ENCODE data around the gene MDFIC.

MDFIC gene

GRCh38 chr7:114949231-114949630 is 27.3 kb downstream of the MDFIC start:
- peak overlapping the region; percentile 50 for H3K4me2 ChIP-seq (ENCODE audit: low read depth, low read length)

GRCh38 chr7:114952296-114952695 is 30.4 kb downstream of the MDFIC start:
- Histone ChIP-seq H3K36me3 (replicated peaks; ENCODE audit: insufficient read depth, low read length) (no peaks in the 10 kb centered on the region), H3K9ac (ENCODE audit: low read length) (no peak overlapping the region), H3K4me3 (ENCODE audit: low read length) (no peak overlapping the region), H3K9me3 (replicated peaks; ENCODE audit: insufficient read depth, low read length) (no peaks in the 10 kb centered on the region), H3K27ac (ENCODE audit: low read length) (no peak overlapping the region), H3K9me2 (replicated peaks; ENCODE audit: insufficient read depth, low read length) (no peaks in the 10 kb centered on the region), H2AFZ (ENCODE audit: low read length) (no peak overlapping the region), H3K79me2 (ENCODE audit: low read length) (peaks cover 91% of the 10 kb centered on the region), H3F3A (ENCODE audit: insufficient read depth, low read length) (peaks cover 6% of the 10 kb centered on the region; the same call in 1 of the 2 replicates), H3K4me1 (ENCODE audit: low read length) (peaks cover 32% of the 10 kb centered on the region), H3K4me2 (ENCODE audit: low read depth, low read length) (no peak overlapping the region), H3K27me3 (replicated peaks; ENCODE audit: insufficient read depth, low read length) (no peaks in the 10 kb centered on the region), H4K20me1 (ENCODE audit: insufficient read depth, low read length) (no peaks in the 10 kb centered on the region)
- DNase-seq, result no peak
- no peak for TF ChIP-seq CTCF (IDR thresholded peaks at IDR 0.05; ENCODE audit: low read length)
- TF ChIP-seq EZH2 (optimal IDR thresholded peaks at IDR 0.05; ENCODE audit: low read depth, low read length), result no peak
- TF ChIP-seq EZH2phosphoT487 (IDR thresholded peaks at IDR 0.05; ENCODE audit: low read length), result no peak

More at GRCh38 chr7:114949231-114949630, 27.3 kb downstream of the MDFIC start:
- Histone ChIP-seq H3K27me3 (replicated peaks; ENCODE audit: insufficient read depth, low read length) (no peaks in the 10 kb centered on the region), H4K20me1 (ENCODE audit: insufficient read depth, low read length) (no peaks in the 10 kb centered on the region), H3K79me2 (ENCODE audit: low read length) (peaks cover 90% of the 10 kb centered on the region), H3K9me3 (replicated peaks; ENCODE audit: insufficient read depth, low read length) (no peaks in the 10 kb centered on the region), H3K4me1 (ENCODE audit: low read length) (peaks cover 19% of the 10 kb centered on the region), H3F3A (ENCODE audit: insufficient read depth, low read length) (no peaks in the 10 kb centered on the region), H3K27ac (ENCODE audit: low read length) (no peak overlapping the region), H3K9ac (ENCODE audit: low read length) (no peak overlapping the region), H3K4me3 (ENCODE audit: low read length) (no peak overlapping the region), H2AFZ (ENCODE audit: low read length) (no peak overlapping the region), H3K9me2 (replicated peaks; ENCODE audit: insufficient read depth, low read length) (no peaks in the 10 kb centered on the region), H3K36me3 (replicated peaks; ENCODE audit: insufficient read depth, low read length) (no peaks in the 10 kb centered on the region)
- peak; percentile 34 for DNase-seq
- no peak for TF ChIP-seq CTCF (IDR thresholded peaks at IDR 0.05; ENCODE audit: low read length)

GRCh38 chr7:114953724-114954123 is 31.8 kb downstream of the MDFIC start:
- TF ChIP-seq EZH2 (optimal IDR thresholded peaks at IDR 0.05; ENCODE audit: low read depth, low read length) (no peak), CTCF (IDR thresholded peaks at IDR 0.05; ENCODE audit: low read length) (peak; percentile 13), EZH2phosphoT487 (IDR thresholded peaks at IDR 0.05; ENCODE audit: low read length) (no peak)
- H3K36me3 ChIP-seq (replicated peaks; ENCODE audit: insufficient read depth, low read length), result no peaks in the 10 kb centered on the region
- no peak overlapping the region for H3K27ac ChIP-seq (ENCODE audit: low read length)
- no peaks in the 10 kb centered on the region for H3K9me3 ChIP-seq (replicated peaks; ENCODE audit: insufficient read depth, low read length)
- H3K27me3 ChIP-seq (replicated peaks; ENCODE audit: insufficient read depth, low read length), result no peaks in the 10 kb centered on the region
- H3K4me2 ChIP-seq (ENCODE audit: low read depth, low read length), result no peak overlapping the region
- H3F3A ChIP-seq (ENCODE audit: insufficient read depth, low read length), result peaks cover 9% of the 10 kb centered on the region; the same call in 1 of the 2 replicates
- DNase-seq, result no peak
- no peak overlapping the region for H3K9ac ChIP-seq (ENCODE audit: low read length)
- H3K9me2 ChIP-seq (replicated peaks; ENCODE audit: insufficient read depth, low read length), result no peaks in the 10 kb centered on the region
- H3K4me3 ChIP-seq (ENCODE audit: low read length), result no peak overlapping the region
- H3K4me1 ChIP-seq (ENCODE audit: low read length), result peaks cover 33% of the 10 kb centered on the region
- H3K79me2 ChIP-seq (ENCODE audit: low read length), result peaks cover 91% of the 10 kb centered on the region
- H4K20me1 ChIP-seq (ENCODE audit: insufficient read depth, low read length), result no peaks in the 10 kb centered on the region
- H2AFZ ChIP-seq (ENCODE audit: low read length), result no peak overlapping the region

All from MM.1S (cell line).